ENCODE measurements around the gene DENND1A. TPM values are rescaled to one million over a fixed set of nuclear protein-coding genes. Genes with fewer than 3 reads are reported as not detected.

DENND1A gene
- total RNA-seq, 2 experiments from 2014 or later, result 12.2 to 14.5 TPM

DNA sequence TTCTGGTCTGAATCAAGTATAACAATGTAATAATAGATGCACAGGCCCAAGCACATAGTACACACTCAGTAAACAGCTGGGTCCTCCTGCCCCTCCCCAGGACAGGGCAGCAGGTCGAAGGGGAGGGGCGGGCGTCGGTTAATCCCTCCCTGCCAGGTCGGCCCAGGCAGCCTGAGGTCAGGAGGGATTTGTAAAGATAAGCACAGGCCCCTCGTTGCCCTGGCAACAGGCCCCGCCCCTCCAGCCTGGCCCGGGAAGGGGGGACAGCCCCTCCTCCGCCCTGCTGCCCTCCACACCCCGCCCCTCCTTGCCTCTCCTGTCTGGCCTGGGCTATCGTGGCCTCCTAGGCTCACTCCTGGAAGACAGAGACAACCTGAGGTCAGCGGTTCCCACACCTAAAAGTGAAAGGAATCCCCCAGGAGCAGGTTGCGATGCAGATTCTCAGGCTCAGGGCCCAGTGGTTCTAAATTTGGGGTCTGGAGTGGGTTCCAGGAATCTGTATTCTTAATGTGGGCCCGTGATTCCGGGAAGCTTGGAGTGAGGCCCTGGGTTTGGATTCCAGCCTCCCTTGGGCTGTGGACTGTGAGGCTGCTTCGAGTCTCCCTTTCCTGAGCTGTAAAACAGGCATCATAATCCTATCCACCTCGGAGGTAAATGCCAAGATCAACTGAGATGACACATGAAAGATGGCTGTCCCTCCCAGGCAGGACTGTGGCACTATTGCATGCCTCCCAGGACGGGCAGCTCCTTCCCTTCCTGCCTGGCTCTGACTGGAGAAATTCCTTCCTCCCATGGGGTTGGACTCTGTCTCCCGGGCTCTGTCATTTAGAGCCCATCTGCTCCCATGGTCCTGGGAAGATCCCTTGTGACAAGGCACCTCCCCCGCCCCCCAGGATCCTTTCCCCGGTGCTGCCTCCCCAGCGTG is 569.5 kb downstream of the DENND1A start:
- H3K36me3 Mint-ChIP-seq, result no peaks in the 10 kb centered on the region
- H3K4me1 Mint-ChIP-seq, result peaks cover 25% of the 10 kb centered on the region
- no peaks in the 10 kb centered on the region for H3K9me3 Mint-ChIP-seq (ENCODE audit: low read depth)
- CTCF ChIA-PET, result interaction anchor here (0.6 to 1.2 kb wide), 2 partner anchors 11 to 278 kb away, joined by 3 read pairs; no protein-coding TSS in a partner anchor
- H3K27me3 Mint-ChIP-seq, result peaks cover 10% of the 10 kb centered on the region
- no peak overlapping the region for H3K27ac Mint-ChIP-seq
- H3K4me3 Mint-ChIP-seq, result no peak overlapping the region
- peak; percentile 14 for ATAC-seq
- peak; percentile 60 for DNase-seq

DNA sequence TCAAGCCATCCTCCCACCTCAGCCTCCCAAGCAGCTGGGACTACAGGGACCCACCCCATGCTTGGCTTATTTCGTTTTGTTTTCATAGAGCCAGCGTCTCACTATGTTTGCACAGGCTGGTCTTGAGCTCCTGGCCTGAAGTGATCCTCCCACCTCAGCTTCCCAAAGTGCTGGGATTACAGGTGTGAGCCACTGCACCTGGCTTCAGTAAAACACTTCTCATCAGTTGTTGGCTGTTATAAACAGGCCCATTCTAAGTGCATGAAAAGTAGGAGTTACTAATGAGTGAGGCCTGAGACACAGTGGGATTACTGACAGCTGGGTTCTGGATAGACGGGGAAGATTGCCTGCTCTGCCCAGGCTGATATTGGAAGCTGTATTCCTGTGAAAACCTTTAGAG is 570.4 kb downstream of the DENND1A start:
- DNase-seq (no peak), ATAC-seq (no peak)
- Mint-ChIP-seq H3K9me3 (ENCODE audit: low read depth) (no peaks in the 10 kb centered on the region), H3K36me3 (no peaks in the 10 kb centered on the region), H3K27ac (peak overlapping the region; percentile 18), H3K4me1 (peaks cover 25% of the 10 kb centered on the region), H3K4me3 (no peak overlapping the region), H3K27me3 (peaks cover 7% of the 10 kb centered on the region)
- CTCF ChIA-PET, result interaction anchor here (0.6 to 1.2 kb wide), 2 partner anchors 10 to 525 kb away, joined by 3 read pairs; no protein-coding TSS in a partner anchor

DNA sequence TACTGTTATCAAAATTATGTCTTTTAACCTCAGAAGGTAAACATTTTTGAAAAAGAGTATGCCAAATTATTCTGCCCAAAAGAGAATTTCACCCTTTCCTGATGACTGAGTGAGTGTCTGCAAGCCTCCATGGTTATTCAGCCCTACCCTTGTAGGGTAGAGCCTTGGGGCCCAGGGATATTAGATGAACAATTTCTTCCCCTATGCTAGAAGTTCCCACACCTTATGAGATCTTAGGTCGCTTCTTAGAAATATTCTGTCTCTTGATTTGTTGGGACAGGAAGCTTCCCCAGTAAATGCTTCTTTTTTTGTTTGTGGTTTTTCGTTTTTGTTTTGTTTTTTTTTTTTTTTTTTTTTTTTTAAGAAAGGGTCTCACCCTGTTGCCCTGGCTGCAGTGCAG is 570.8 kb downstream of the DENND1A start:
- Mint-ChIP-seq H3K36me3 (no peaks in the 10 kb centered on the region), H3K4me1 (peaks cover 24% of the 10 kb centered on the region), H3K4me3 (no peak overlapping the region), H3K27me3 (peaks cover 6% of the 10 kb centered on the region), H3K9me3 (ENCODE audit: low read depth) (no peaks in the 10 kb centered on the region), H3K27ac (peak overlapping the region; percentile 24)
- CTCF ChIA-PET, result interaction anchor here (0.6 to 1.3 kb wide), 3 partner anchors 9 to 525 kb away, joined by 3 read pairs; no protein-coding TSS in a partner anchor
- DNase-seq (no peak), ATAC-seq (no peak)

DNA sequence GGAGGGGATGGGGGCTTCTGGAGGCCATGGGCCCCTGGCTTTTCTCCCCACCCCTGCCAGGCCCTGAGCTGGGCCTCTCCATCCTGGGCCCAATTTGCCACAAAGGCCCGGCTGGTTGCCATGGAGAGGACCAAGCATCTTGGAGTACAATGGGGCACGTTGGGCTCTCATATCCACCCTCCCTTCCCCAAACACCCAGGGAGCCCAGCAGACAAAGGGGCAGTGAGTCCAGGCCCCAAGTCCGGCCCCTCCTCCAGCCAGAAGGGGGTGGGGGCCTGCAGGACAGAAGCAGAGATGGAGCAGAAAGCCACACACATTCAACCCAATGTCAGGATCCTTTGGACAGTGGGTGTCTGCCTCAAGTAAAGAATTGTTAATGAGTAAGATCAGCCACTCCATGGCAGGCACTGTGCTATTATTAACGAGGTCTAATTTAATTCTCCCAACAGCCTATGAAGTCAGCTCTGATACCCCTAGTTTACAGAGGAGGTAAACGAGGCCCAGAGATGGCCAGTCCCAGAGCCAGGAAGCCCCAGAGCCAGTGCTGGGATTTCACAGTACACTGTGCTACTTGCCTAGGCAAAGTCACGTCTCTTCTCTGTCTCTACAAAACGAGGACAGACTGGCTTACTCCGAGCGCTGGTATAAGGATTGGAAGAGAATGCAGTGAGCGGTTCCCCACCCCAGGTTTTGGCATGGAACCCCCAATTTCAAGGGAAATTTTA is 571.6 kb downstream of the DENND1A start:
- Mint-ChIP-seq H3K4me3 (no peak overlapping the region), H3K36me3 (no peaks in the 10 kb centered on the region), H3K27me3 (peaks cover 5% of the 10 kb centered on the region), H3K27ac (no peak overlapping the region), H3K9me3 (ENCODE audit: low read depth) (no peaks in the 10 kb centered on the region), H3K4me1 (peaks cover 25% of the 10 kb centered on the region)
- CTCF ChIA-PET, result interaction anchor here (1.3 kb wide), 1 partner anchor 9 kb away, joined by 3 read pairs; no protein-coding TSS in a partner anchor
- ATAC-seq (no peak), DNase-seq (no peak)

DNA sequence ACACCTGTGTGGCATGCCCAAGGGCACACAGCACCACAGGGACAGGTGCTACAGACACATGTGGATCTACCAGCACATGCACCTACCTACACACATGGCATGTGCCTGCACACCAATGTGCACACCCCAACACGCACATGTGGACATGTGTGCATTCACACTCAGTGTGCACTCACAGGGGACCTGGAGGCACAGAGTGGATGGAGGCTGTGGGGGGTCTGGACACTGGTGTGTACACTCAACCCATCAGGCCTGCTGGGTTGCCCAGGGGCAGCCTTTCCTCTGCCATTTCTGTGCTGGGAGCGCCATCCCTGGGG is 572.2 kb downstream of the DENND1A start:
- CTCF ChIA-PET, result interaction anchor here (1.3 to 5.6 kb wide), 2 partner anchors 8 to 29 kb away, joined by 3 to 55 read pairs; no protein-coding TSS in a partner anchor
- Mint-ChIP-seq H3K9me3 (ENCODE audit: low read depth) (no peaks in the 10 kb centered on the region), H3K4me1 (peaks cover 25% of the 10 kb centered on the region), H3K4me3 (no peak overlapping the region), H3K27me3 (peaks cover 6% of the 10 kb centered on the region), H3K27ac (no peak overlapping the region), H3K36me3 (no peaks in the 10 kb centered on the region)
- no peak for DNase-seq
- ATAC-seq, result no peak

DNA sequence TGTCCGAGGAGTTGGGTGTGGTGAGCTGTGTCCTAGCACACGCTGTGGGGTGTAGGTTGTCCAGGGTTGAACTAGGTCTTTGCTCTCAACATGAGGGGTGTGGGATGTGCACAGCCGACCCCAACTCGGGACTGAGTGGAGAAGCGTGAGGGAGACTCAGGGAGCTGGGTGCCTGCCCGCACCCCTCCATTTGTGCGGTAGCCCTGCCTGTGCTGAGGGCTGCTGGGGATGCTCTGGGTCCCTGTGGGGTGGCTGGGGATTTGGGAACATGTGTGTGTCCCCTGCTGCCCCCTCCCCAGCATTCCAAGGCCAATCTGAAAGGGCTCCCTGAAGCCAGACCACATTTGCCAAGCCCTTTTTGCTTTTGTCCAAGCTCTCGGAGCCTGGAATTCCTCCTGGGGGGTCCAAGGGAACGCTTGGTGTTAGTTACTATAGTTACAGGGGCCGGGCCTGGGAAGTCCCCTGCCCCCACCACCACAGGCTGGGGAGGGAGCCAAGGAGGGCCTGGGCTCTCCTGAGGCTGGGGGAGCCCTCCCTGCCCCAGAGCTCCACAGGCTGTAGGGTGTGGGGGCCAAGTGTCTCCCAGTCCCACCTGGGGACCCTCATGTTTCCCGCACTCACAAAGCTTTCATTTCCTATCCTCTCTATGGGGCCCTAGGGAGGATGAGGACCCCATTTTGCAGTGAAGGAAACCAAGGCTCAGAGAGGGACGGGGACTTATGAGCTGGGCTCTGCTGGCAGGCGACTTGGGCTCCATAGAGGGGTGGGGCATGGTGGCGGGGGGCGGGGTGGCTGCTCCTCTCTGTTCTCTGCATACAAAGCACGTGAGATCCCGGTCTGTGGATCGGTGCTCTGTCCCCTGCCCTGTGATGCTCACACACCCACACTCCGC is 572.8 kb downstream of the DENND1A start:
- DNase-seq, result no peak
- Mint-ChIP-seq H3K36me3 (no peaks in the 10 kb centered on the region), H3K9me3 (ENCODE audit: low read depth) (no peaks in the 10 kb centered on the region), H3K27ac (no peak overlapping the region), H3K4me3 (no peak overlapping the region), H3K27me3 (peaks cover 11% of the 10 kb centered on the region), H3K4me1 (peaks cover 25% of the 10 kb centered on the region)
- no peak for ATAC-seq
- CTCF ChIA-PET, result interaction anchor here (0.7 to 5.6 kb wide), 2 partner anchors 29 to 273 kb away, joined by 3 to 55 read pairs; no protein-coding TSS in a partner anchor

DNA sequence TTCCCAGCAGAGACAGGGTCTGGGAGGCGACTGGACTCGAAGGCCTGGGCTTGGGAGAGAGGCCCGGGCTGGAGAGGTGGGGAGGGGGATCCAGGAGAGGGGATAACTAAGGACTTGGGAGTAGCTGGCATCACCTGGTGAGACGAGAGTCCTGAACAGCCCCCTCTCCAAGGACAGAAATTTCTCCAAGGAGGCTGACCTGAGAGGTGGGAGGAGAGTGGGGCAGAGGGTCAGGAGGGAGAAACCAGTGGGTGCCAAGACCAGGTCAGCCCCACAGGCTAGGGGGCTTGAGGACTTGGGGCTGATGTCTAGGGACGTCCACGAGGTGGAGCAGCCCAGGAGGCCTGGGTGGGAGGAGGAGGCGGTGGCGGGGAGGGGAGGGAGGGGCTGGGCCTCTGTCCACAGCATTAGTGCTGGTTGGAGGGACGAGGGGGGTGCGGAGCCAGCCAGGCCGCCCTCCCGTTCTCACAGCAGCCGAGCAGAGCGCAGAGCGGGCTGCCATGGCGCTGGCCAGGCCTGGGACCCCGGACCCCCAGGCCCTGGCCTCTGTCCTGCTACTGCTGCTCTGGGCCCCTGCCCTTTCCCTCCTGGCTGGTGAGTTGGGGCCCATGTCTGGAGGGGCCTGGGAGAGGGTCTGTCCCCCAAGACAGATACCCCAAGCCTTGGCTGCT is 574.0 kb downstream of the DENND1A start, which contains the start of gene CRB2:
TSS of gene CRB2 (plus strand) at position 437 of the 671 bp plus-strand sequence. CDS start at position 501, 64 bp downstream.
- ATAC-seq (no peak), DNase-seq (no peak)
- H3K4me1 Mint-ChIP-seq, result peaks cover 25% of the 10 kb centered on the region
- H3K4me3 Mint-ChIP-seq, result no peak within 1 kb of the TSS
- peaks cover 7% of the 10 kb centered on the region for H3K27me3 Mint-ChIP-seq
- CTCF ChIA-PET, result interaction anchor here (5.6 kb wide), 1 partner anchor 30 kb away, joined by 55 read pairs; no protein-coding TSS in a partner anchor
- H3K27ac Mint-ChIP-seq, result no peak within 1 kb of the TSS
- no peaks in the 10 kb centered on the region for H3K9me3 Mint-ChIP-seq (ENCODE audit: low read depth)
- H3K36me3 Mint-ChIP-seq, result no peaks in the 10 kb centered on the region

DNA sequence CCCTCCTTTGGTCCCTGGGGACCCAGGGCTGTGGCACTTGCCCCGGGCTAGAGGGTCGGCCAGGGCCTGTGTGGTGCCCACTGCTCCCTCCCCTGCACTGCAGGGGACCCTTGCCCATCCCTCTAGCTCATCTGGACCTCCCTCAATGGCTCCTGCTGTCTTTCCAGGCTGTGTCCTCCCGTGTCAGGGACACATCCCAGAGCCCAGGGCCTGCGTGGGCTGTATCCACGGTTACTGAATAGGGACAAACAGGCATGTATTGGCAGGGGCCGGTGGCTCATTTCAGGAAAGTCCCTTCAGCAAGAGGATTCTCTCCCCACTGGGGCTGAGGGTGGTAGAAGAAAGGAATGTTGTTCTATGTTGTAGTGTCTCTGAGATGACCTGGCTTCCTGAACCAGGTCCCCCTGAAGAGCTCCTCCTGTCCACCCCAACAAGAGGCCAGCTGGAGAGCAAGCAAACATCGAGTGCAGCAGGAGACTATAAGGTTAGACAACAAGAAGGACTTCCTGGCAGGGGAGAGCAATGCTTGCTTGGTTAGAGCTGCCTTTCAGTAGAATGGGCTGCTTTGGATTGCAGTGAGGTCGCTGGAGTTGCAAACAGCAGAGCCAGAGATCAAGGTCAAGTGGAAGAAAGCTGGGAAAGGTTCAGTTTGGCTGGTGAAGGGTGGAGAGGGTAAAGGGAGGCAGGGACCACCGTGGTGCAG is 575.0 kb downstream of the DENND1A start:
- H3K36me3 Mint-ChIP-seq, result no peaks in the 10 kb centered on the region
- H3K4me1 Mint-ChIP-seq, result peaks cover 21% of the 10 kb centered on the region
- no peak overlapping the region for H3K27ac Mint-ChIP-seq

DNA sequence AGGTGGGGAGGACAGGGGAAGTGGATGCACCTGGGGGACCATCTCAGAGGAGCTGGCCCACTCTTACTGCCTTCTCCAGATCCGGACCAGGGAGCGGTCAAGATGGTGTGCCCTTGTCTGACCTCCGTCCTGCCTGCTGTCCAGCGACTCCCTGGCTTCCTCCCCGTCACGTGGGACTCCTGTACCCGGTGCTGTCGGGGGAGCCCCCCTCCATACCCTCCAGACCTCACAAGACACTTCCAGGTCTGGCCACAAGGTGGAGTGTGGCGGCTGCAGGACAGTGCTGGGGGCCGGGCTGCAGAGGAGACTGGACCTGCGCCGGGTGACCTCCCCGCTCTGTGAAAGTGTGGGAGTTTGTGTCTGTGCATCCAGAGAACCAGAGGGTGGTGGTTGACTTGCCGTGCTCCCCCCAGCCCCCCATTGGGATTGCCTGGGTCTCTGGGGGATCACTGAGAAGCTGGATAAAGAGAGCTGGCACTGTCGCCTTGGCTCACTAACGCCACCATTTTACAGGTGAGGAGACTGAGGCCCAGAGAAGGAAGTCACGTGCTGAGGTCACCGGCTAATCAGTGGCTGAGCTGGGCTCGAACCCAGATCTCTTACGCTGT is 575.8 kb downstream of the DENND1A start:
- no peaks in the 10 kb centered on the region for H3K9me3 Mint-ChIP-seq (ENCODE audit: low read depth)
- ATAC-seq, result no peak
- H3K36me3 Mint-ChIP-seq, result no peaks in the 10 kb centered on the region
- peaks cover 12% of the 10 kb centered on the region for H3K27me3 Mint-ChIP-seq
- H3K27ac Mint-ChIP-seq, result no peak overlapping the region
- H3K4me1 Mint-ChIP-seq, result peaks cover 12% of the 10 kb centered on the region
- no peak overlapping the region for H3K4me3 Mint-ChIP-seq
- DNase-seq, result peak; percentile 75
- CTCF ChIA-PET, result interaction anchor here (0.7 to 5.6 kb wide), 11 partner anchors 9 to 687 kb away, joined by 3 to 55 read pairs (median 4); no protein-coding TSS in a partner anchor

More for the DNA sequence above, 575.0 kb downstream of the DENND1A start:
- no peak for DNase-seq
- Mint-ChIP-seq H3K9me3 (ENCODE audit: low read depth) (no peaks in the 10 kb centered on the region), H3K4me3 (no peak overlapping the region), H3K27me3 (peaks cover 12% of the 10 kb centered on the region)
- CTCF ChIA-PET, result interaction anchor here (0.7 to 5.6 kb wide), 11 partner anchors 8 to 686 kb away, joined by 3 to 55 read pairs (median 4); no protein-coding TSS in a partner anchor
- no peak for ATAC-seq

DNA sequence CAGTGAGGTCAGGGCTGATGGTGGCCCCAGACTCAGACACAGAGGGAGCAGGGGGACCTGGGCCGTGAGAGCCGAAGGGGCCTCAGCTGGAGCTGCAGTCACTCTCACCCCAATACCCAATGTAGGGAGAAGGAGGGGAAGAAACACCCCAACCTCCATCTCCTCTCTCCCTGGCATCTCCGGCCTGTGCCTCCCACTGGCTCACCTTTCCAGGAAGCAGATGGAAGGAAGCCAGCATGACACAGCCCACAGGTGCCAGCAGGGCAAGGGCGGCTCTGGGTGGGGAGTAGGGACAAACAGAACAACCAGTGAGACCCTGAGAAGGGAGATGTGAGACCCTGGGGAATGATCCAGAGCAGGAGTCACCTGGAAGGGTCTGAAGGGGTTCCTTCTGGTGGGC is 576.9 kb downstream of the DENND1A start:
- no peak overlapping the region for H3K4me3 Mint-ChIP-seq
- ATAC-seq (no peak), DNase-seq (no peak)
- no peaks in the 10 kb centered on the region for H3K36me3 Mint-ChIP-seq
- CTCF ChIA-PET, result interaction anchor here (5.6 kb wide), 1 partner anchor 33 kb away, joined by 55 read pairs; no protein-coding TSS in a partner anchor
- H3K27me3 Mint-ChIP-seq, result peaks cover 12% of the 10 kb centered on the region
- no peak overlapping the region for H3K27ac Mint-ChIP-seq
- H3K4me1 Mint-ChIP-seq, result peaks cover 3% of the 10 kb centered on the region
- H3K9me3 Mint-ChIP-seq (ENCODE audit: low read depth), result no peaks in the 10 kb centered on the region

DNA sequence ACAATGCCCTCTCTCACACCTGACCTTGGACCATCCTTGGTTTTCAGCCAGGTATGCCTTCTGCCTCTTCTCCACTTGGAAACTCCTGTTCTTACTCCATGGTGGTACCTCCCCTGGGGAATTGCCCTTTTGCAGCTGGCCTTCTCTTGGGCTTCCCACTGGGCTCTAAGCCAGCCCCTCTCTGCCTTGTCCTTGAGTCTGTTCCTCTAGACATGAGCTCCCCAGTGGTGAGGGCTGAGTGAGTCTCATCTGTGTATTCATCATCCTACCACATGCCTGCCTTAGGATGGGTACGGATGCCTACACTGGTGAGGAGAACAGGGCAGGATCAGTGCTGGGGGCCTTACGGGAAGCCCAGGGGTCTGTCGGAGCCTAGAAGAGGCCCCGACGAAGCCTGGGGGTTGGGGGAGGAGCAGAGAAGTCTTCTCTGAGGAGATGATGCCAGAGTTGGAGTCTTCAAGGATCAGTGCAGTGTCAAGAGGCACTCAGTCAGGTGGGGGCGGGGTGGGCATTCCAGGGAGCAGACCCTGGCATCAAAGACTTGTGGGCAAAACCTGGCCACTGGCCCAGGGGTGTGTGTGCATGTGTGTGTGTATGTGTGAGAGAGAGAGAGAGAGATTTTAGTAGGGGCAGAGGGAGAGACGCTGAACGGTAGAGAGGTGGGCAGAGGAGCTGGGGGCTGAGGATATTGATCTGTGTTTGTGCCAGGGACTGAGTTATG is 579.2 kb downstream of the DENND1A start:
- DNase-seq, result no peak
- Mint-ChIP-seq H3K9me3 (ENCODE audit: low read depth) (no peaks in the 10 kb centered on the region), H3K36me3 (no peaks in the 10 kb centered on the region), H3K4me3 (no peak overlapping the region), H3K27me3 (peaks cover 12% of the 10 kb centered on the region), H3K4me1 (peaks cover 3% of the 10 kb centered on the region), H3K27ac (peak overlapping the region; percentile 29)
- CTCF ChIA-PET, result interaction anchor here (0.5 to 3.2 kb wide), 27 partner anchors 9 to 540 kb away, joined by 3 to 40 read pairs (median 6); partner anchors contain the start of gene RC3H2
- no peak for ATAC-seq
